Measurements from ENCODE around the gene TCEANC2.
"Not testable (repeated sequence)": the region's sequence is repeated elsewhere in the genome, so short reads cannot be mapped to it uniquely, and the experiment has no call there.

TCEANC2 gene

DNA sequence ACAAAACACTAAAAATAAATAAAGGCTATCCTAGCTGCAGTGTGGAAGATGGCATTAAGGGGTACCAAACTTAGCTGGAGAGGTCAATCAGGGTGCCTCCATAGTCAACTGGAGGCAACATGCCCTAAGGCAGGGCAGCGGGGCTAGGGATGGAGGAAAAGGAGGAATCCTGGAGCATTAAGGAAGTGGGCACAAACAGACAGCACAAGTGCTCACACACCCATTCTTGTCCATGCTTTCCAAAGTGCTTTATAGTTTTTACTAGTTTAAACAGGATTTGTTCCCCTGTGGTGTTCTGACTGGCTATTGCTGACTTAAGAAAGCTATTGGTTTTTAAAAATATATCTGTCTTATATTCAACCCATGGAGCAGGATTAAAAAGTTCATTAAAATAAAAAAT, 33.3 kb downstream of the TCEANC2 start:
- no peak for DNase-seq (ENCODE audit: low read depth, low spot score)

DNA sequence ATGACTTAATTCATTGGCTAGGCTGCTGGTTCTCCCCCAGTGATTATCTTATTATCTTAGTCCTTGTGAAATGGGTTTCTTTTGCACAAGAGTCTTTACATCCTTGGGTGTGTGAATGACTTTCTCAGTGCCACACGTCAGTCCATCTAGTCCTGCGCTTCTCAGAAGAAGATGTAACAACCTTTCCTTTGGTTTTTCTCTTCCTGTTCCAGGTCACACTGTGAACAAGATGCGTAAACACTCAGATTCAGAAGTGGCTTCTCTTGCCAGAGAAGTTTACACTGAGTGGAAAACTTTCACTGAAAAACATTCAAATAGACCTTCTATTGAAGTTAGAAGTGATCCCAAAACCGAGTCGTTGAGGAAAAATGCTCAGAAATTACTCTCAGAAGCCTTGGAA, 35.0 kb downstream of the TCEANC2 start:
- no peak for DNase-seq (ENCODE audit: low read depth, low spot score)

DNA sequence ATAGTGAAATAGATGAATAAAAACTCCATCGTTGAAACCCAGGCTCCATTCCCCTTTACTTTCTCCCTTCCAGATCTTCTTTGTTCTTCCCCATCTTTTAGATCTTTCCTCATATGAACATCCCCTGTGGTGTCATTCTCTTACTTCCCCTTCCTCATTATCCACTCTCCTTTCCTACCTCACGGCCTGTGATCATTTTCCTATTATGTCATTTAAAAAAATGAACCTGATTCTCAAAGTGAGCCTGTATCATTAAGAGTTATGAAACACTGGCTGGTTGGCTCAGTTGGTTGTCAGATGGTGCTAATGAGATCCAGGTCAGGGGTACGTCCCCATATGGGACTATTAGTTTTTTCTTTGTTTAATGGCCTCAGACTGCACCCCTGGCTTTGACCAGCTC, 38.3 kb downstream of the TCEANC2 start:
- DNase-seq (ENCODE audit: low read depth, low spot score), result no peak

DNA sequence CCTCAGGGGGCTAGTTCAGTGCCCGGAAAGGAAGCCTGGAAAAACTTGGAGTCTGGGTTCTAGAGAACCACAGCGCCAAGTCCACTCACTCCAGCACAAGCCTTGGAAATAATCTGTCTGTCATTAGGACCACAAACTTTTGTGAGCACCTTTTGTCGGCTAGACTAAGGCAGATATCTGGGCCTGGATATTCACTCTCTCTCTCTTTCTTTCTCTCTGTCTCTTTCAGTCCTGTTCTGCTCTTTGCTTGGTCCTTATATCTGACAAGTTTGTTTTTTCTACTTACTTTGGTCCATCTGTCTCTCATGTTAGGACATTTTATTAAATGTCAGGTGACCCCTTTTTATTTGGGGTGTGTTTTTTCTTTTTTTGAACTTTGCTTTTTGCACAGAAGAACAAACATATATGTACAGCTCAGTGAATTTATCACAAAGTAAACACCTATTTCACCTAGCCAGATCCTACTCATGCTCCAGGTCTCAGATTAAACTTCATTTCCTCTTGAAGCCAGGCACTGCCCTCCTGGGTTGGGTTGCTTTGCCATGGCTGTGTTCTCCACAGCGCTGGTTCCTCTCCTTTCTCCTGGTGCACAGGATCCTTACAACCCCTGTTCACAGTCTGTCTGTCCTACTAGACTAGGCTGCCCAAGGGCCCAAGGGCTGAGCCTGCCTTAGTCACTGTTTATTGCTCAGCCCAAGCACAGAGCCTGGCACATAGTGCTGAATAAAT, 40.8 kb downstream of the TCEANC2 start:
- DNase-seq (ENCODE audit: low read depth, low spot score), result no peak

DNA sequence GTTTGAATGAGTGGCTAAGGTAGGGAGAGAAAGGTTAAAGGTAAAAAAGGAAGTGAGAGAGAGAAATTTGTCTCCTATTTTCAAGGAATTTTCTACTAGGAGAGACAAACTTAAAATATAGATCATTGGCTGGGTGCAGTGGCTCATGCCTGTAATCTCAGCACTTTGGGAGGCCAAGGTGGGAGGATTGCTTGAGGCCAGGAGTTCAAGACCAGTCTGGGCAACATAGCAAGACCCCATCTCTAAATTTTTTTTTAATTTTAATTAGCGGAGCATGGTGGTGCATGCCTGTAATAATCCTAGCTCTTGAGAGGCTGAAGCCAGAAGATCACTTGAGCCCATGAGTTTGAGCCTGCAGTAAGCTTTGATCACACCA, 41.3 kb downstream of the TCEANC2 start:
- DNase-seq (ENCODE audit: low read depth, low spot score), result not testable (repeated sequence)

DNA sequence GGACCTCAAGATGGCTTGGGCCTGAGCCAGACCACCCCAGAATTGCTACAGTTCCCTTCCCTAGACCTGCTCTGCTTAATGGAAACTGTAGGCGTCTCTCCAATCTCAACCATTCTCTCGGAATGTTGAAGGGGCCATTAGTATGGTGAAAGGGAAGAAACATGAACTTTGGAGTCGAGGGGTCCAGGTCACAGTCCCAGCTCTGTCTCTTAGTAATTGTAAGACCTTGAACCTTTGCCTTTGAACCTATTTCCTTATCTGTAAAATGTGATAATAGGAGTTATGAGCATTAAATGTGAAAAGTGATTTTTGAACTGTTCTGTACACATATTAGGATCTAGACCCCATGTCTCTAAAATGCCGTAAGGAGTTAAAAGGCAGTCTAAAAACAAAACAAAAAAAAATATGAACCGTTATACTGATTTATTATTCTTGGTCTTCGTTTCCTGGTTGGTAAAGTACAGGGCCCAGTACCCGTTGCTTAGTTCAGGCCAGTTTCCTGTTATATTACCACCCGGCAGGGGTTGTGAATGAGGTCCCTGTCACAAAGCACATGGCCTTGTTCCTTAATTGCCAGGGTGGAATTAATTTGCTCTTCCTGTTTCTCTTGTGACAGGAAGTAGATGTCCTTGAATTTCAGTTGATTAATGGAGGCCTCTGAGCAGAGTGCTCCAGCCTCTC, 42.3 kb downstream of the TCEANC2 start:
- DNase-seq (ENCODE audit: low read depth, low spot score), result no peak

DNA sequence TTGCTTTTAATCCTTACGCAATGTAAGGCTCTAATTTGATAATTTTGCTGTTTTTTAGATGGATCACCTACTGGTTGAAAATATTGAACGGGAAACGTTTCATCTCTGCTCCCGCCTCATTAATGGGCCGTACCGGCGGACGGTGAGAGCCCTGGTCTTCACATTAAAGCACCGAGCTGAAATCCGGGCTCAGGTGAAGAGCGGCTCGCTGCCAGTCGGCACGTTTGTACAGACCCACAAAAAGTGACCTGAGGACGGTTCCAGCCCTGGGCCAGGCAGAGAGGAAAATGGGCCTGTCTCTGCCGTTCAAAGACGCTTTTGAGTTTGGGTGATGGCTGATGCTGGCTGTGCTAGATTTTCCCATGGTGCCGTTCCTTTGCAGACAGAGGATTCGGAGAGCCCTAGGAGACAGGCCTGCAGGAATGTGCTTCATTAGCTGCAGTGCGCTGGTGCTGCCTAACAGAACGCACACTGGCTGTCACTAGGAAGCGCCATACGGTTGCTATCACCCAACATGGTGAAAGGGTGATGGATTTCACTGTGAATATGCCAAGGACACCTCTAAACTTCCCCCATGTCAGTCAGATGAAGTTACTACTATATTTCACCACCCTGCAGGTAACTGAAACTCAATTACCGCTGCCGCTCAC, 42.9 kb downstream of the TCEANC2 start:
- no peak for DNase-seq (ENCODE audit: low read depth, low spot score)

DNA sequence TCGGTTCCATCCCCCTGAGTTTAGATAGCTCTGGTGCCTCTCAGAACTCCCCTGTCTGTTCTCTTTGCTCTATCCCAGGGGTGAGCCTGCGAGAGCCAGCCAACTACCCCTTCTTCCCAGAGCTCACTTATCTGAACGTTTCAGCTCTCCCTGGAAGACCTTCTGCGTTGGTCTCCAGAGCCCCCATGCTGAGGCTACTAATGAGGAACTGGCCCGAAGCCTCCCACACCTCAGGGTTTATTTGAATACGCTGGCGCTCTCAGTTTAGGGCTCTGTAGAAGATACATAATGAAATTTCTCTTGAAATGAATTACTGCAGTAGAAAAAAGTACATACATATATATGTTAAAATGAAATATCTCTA, 43.5 kb downstream of the TCEANC2 start:
- no peak for DNase-seq (ENCODE audit: low read depth, low spot score)

DNA sequence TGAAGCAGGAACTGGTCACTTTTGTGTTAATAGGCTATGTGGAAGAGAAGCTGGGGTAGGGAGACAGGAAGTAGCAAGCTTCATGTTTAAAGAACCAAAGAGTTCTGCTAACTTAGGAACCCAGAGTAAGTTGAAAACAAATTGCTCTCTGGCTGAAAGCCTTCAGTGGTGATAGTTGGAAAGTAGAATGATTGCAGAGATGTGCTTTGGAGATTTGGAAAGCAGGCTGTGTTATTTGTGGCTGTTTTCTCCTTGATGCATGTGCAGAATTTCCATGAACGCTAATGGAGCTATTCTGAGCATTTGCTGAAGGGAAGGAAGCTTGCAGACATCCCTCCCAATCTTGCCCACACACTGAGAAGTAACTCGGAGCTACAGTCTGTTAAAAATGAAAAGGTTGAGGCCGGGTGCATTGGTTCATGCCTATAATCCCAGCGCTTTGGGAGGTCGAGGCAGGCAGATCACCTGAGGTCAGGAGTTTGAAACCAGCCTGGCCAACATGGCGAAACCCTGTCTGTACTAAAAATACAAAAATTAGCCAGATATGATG, 45.7 kb downstream of the TCEANC2 start:
- DNase-seq (ENCODE audit: low read depth, low spot score), result no peak

DNA sequence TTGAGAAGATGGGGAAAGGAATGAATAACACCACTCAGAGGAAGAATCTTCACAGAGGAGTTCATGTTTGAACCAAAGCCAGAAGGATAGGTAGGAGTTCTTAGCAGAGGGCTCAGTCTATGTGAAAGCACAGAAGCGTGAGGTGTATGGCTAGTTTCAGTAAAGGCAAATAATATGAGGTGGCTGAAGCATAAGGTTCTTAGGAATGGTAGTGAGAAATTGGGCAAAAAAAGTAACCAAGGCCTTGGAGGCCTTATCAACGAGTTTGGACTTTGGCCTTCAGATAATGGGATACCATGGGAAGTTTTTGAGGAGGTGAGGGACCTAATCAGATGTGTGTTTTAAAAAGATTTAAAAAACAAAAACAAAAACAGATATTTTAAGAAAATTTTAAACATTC, 47.1 kb downstream of the TCEANC2 start:
- DNase-seq (ENCODE audit: low read depth, low spot score), result no peak

DNA sequence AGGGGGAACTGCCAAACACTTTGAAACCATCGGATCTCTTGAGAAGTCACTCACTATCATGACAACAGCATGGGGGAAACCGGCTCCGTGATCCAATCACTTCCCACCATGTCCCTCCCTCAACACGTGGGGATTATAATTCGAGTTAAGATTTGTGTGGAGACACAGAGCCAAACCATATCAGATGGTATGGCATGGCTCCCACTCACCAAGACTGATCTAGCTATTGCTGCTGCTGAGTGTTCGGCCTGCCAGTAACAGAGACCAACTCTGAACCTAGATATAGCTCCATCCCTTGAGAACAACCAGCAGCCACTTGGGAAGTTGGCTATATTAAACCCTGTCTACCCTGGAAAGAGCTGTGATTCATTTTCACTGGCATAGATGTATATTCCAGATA, 50.0 kb downstream of the TCEANC2 start:
- DNase-seq (ENCODE audit: low read depth, low spot score), result no peak

DNA sequence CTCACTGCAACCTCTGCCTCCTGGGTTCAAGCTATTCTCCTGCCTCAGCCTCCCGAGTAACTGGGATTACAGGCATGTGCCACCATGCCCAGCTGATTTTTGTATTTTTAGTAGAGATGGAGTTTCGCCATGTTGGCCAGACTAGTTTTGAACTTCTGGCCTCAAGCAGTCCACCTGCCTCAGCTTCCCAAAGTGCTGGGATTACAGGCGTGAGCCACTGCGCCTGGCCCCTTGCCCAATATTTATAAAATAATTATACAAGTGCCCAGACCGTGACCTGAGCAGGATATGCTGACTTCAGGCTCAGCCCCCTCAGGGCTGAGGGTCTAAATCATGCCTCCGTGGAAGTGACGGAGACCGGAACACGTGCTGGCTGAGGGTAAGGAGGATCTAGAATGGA, 51.2 kb downstream of the TCEANC2 start:
- DNase-seq (ENCODE audit: low read depth, low spot score), result not testable (repeated sequence)

DNA sequence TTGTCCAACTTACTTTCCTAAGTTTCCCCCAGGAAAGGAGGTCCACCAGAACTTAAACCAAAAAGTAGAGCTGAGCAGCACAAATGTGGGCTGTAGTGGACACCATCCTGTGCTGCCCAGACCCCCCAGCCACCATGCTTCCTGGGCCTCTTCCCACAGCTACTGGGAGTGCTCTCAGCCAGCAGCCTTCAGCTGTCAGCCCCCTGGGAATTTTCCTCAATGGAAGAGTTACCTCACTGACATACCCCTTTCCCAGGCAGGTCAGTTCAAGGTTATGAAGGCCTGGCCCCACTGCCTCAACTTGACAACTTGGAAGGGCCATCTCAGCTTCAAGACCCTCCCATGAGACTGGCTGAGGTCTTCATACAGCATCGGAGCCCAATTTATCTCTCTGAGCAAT, 51.7 kb downstream of the TCEANC2 start:
- no peak for DNase-seq (ENCODE audit: low read depth, low spot score)

DNA sequence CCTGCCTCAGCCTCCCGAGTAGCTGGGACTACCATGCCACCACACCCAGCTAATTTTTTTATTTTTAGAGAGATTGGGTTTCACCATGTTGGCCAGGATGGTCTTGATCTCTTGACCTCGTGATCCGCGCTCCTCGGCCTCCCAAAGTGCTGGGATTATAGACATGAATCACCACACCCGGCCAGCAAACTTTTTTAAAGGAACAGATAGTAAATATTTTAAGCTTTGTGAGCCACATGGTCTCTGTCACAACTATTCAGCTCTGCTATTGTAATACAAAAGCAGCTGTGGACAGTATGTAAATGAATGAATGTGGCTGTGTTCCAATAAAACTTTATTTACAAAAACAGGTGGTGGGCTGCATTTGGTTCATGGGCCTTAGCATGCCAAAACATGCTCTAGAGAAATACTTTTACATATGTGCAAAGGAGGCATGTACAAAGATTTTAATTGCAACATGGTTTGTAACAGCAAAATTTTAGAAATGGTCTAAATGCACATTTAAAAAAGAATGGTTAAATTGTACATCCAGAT, 52.4 kb downstream of the TCEANC2 start:
- DNase-seq (ENCODE audit: low read depth, low spot score), result no peak

DNA sequence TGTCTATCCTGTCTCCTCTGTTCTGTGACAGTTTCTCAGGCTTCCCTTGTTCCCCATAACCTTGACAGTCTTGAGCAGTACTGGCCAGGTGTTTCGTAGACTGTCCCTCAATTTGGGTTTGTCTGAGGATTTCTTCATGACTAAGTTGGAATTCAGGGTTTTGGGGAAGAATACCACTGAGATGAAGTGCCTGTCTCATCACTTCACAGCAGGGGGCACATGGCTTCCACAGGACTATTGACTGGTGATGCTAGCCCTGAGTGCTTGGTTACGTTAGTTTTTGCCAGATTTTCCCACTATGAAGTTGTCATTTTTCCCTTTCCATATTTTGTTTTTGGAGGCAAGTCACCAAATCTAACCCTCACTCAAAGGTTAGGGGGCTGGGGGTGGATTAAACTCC, 53.7 kb downstream of the TCEANC2 start:
- DNase-seq (ENCODE audit: low read depth, low spot score), result no peak

DNA sequence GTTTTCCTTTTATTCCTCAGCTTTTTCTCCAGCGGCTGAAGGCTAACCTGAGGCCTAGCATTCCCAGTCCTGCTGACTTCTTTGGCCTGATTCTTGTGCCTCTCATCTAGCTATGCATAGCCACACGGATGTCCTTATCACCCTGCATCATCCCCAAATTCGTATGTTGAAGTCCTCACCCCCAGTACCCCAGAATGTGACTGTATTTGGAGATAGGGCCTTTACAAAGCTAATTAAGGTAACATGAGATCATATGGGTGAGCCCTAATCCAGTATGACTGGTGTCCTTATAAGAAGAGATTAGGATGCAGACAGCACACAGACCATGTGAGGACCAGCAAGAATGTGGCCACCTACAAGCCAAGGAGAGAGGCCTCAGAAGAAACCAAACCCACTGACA, 54.7 kb downstream of the TCEANC2 start:
- DNase-seq (ENCODE audit: low read depth, low spot score), result no peak

DNA sequence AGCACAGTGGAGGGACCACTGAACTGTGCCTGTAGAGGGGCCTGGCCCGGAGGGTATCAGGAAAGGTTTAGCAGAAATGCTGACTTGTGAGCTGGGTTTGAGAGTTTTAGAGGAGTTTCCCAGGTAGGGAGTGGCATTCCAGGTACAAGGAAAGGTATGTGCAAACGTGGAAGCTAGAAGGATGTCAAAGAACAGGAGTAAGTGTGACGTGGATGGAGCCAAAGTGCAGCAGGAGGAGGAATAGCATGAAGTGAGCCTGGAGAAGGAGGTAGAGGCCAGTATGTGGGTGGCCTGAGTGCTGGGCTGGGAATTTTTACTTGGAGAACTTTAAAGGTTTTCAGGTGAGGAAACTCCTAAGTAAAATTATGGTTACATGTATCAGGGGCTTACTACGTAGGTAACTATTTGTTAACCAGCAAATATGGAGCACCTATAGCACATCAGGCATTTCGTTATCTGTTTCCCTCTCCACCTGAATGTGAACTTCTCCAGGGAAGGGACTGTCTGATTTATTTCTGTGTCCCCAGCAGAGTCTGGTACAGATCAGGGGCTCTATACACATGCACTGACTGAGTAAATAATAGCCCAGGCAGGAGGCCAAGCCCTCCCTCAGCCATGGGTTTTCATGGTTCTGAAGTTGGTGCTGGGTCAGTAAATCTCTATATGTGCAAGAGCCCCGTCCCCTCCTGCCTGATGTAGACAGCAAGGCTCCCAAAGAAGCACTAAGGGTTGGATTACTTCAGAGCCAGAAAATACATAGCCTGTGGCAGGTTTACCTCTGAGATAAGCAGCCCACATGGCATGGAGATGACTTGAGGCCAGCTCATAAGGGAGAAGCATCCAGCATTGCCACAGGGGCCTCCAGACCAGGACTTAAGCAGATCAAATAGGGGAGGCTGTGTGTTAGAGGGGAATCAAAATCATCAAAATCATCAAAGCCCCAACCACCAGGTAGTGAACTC, 56.0 kb downstream of the TCEANC2 start:
- no peak for DNase-seq (ENCODE audit: low read depth, low spot score)

DNA sequence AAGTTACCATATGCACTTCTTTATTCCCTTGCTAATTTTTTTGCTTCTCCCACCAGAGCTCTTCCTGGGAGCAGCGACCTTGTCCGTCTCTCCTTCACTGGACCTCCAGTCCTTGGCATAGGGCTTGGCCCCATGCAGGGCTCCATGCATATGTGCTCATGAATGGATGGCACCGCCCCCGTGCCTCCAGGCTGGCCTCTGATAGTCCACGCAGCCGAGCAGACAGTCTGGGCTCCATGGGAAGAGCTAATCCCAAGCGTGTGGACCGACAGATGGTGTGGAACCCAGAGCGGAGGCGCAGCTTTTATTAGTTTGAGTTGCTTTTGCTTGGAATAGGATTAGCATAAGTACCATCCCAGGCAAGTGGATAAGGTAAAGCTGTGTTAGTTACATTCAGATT, 57.6 kb downstream of the TCEANC2 start:
- no peak for DNase-seq (ENCODE audit: low read depth, low spot score)

DNA sequence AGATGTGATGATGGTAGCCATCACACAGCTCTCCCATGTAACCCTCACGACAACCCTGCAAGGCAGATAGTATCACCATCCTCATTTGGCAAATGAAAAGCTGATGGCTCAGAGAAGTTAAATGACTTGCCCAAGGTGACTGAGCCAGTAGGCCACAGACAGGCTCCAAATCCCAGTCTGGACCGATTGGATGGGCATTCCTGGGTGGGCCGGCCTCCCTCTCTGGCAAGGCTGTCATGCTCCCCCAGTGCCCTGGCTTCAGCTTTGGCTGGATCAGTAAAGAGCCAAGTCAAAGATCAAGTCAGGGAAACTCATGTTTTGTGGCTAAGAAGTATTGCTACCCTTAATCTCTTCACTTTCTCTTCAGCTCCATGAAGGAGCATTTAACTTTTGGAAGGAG, 58.2 kb downstream of the TCEANC2 start:
- DNase-seq (ENCODE audit: low read depth, low spot score), result no peak

DNA sequence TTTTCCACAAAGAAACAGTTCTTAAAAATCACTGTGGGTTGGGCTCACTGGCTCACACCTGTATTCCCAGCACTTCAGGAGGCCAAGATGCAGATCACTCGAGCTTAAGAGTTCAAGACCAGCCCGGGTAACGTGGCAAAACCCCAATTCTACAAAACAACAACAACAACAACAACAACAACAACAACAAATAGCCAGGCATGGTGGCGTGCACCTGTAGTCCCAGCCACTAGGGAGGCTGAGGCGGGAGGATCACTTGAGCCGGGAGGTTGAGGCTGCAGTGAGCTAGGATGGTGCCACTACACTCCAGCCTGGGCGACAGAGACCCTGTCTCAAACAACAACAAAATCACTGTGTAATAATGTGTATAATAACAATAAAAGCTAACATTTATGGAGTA, 58.6 kb downstream of the TCEANC2 start:
- DNase-seq (ENCODE audit: low read depth, low spot score), result no peak

DNA sequence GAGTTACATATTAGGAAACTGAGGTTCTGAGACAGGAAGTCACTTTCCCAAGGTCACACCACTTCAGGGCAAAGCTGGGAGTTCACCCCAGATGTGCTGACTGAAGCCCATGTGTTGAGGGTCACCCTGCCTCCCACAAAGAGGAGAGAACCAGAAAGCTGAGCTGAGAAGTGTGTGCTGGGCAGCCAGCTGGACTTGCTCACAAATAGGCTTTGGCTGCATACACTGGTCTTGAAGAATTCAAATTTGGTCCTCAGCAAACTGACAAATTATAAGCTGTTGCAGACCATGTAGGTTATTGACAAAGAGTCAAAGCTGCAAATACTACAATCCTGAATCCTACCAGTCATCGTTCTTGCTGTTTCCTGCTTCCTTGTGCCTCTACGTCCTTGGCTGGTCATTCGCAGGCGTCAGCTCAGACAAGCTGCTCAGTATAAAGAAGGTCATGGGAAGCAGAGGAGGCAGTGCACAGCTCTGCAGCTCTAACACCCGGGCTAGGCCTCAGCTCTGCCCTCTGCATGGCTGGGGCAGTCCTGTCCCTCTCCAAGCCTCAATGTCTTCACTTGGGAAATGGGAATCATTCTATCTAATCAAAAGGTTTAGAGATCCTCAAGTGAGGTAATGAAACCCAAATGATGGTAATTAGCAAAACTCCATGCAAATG, 59.4 kb downstream of the TCEANC2 start:
- no peak for DNase-seq (ENCODE audit: low read depth, low spot score)

All from ELF-1 (cell line).